Cardiac muscle cell (in vitro differentiated cells and primary cell): ENCODE results near the gene CRYBB1. TPM values are rescaled to one million over a fixed set of nuclear protein-coding genes. Genes with fewer than 3 reads are reported as not detected.
A peak's percentile ranks its signal among the peaks of the same experiment; 100 is the strongest.

Source experiments
- DNase-seq, 2 donors: peaks; one replicate each; pipeline versions ENCODE4 v3.0.0 to v3.0.0-alpha.2; 2010 to 2017; ENCODE audit warnings: low read depth in 1 of 2, low spot score in 1 of 2
- H3K27ac ChIP-seq: fragments of 200-600 bp; sonication (generic); 2 replicates; pipeline ENCODE4 v1.5.1; 2016
- H3K27me3 ChIP-seq: fragments of 200-600 bp; sonication (generic); 2 replicates; pipeline ENCODE4 v1.6.0; 2016; ENCODE audit warnings: control low read depth
- H3K36me3 ChIP-seq: fragments of 200-600 bp; sonication (generic); 2 replicates; pipeline ENCODE4 v1.5.1; 2016; ENCODE audit warnings: control low read depth
- H3K4me1 ChIP-seq: fragments of 200-600 bp; sonication (generic); 2 replicates; pipeline ENCODE4 v1.8.1; 2017; ENCODE audit warnings: low read depth, mild to moderate bottlenecking, mixed run types
- H3K4me3 ChIP-seq: fragments of 200-600 bp; sonication (generic); 2 replicates; pipeline ENCODE4 v1.5.1; 2016; ENCODE audit warnings: mild to moderate bottlenecking
- H3K9me3 ChIP-seq: fragments of 200-600 bp; sonication (generic); 2 replicates; pipeline ENCODE4 v1.5.1; 2017; ENCODE audit warnings: low read depth, mild to moderate bottlenecking, control low read depth
- polyA plus RNA-seq: library from polyadenylated mRNA; unstranded; fragments of >200 nt; fragmentation: Nextera tagmentation; extraction: Ambion mirVana; gene quantifications from 2 replicates; pipeline ENCODE4 v1.2.1, GENCODE V29; 2016
- total RNA-seq: library from RNA; depleted of rRNA; stranded (reverse); fragments of >200 nt; gene quantifications from 2 replicates; pipeline ENCODE4 v1.2.3, GENCODE V29; 2016
- TF ChIP-seq, protein P1 (sequence below): IDR thresholded peaks from 2 replicates; pipeline ENCODE4 v1.5.1; 2012; ENCODE audit warnings: low read depth, mild to moderate bottlenecking, low read length

Gene CRYBB1
- total and polyA plus RNA-seq, 2 experiments from 2014 or later: not detected

DNA sequence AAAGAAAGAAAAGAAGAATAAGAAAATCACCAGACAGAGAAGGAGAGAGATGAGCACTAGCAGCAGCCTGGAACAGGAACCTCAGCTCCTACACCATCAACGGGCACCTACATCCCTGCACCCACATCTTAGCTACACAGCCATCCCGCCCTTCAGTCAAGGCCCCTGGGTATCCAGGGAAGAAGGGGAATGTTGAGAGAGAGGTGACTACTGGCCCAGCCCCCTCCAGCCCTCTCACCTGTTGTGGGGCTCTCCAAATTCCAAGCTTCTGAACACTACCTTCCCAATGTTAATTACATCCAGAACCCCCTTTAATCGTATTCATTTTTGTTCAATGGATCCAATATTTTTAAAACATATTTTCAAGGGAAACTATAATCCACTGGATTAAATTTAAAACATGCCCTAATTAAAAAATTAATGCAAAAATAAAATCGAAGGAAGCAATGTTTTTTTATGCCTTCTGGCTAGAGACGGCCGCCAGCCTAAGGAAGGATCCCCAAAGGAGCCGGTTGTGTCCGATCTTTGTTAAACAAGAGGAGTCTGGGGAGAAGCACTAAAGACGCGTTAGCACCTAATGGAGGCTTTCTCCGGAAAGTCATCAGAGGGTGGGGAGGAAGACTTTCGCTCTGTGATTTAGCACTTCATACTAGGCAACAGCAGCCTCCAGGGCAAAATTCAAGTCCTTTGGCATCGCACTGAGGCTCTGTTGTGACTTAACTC, 37.4 kb downstream of the CRYBB1 start:
- no peak overlapping the region for H3K27ac ChIP-seq
- peaks cover 15% of the 10 kb centered on the region for H3K4me1 ChIP-seq
- H3K27me3 ChIP-seq: no peaks in the 10 kb centered on the region
- H3K36me3 ChIP-seq: no peaks in the 10 kb centered on the region
- TF ChIP-seq, protein P1, sequence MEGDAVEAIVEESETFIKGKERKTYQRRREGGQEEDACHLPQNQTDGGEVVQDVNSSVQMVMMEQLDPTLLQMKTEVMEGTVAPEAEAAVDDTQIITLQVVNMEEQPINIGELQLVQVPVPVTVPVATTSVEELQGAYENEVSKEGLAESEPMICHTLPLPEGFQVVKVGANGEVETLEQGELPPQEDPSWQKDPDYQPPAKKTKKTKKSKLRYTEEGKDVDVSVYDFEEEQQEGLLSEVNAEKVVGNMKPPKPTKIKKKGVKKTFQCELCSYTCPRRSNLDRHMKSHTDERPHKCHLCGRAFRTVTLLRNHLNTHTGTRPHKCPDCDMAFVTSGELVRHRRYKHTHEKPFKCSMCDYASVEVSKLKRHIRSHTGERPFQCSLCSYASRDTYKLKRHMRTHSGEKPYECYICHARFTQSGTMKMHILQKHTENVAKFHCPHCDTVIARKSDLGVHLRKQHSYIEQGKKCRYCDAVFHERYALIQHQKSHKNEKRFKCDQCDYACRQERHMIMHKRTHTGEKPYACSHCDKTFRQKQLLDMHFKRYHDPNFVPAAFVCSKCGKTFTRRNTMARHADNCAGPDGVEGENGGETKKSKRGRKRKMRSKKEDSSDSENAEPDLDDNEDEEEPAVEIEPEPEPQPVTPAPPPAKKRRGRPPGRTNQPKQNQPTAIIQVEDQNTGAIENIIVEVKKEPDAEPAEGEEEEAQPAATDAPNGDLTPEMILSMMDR: no peak
- H3K4me3 ChIP-seq: no peak overlapping the region
- DNase-seq: no peak
- no peaks in the 10 kb centered on the region for H3K9me3 ChIP-seq

DNA sequence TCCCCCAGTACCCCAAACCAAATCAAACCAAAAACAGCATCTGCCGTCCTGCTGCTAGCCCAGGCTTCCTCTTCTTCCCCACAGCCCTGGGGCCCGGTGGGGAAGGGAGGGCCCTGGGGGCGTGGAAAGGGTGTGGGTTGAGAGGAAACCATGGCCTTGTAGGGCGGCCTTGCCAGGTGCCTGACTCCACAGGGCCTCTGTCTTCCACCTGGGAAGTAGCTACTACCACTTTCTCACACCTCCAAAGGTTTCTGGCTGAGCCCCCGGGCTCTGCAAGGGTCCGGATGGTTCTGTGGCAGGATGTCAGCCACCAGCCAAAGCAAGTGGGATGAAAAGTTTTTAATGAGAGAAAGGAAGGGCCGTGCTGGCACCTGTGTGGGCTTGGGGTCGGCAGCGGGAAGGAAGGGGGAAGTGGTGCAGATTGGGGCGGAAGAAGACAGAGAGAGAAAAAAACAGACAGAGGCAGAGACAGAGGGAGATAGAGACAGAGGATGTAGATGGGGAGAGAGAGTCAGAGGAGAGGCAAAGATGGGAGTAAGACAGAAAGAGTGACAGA, 38.4 kb downstream of the CRYBB1 start:
- H3K4me1 ChIP-seq: peaks cover 15% of the 10 kb centered on the region
- no peak for DNase-seq
- TF ChIP-seq, protein P1: no peak
- no peaks in the 10 kb centered on the region for H3K27me3 ChIP-seq
- no peaks in the 10 kb centered on the region for H3K36me3 ChIP-seq
- H3K9me3 ChIP-seq: no peaks in the 10 kb centered on the region
- no peak overlapping the region for H3K4me3 ChIP-seq
- peak overlapping the region; percentile 53 for H3K27ac ChIP-seq

DNA sequence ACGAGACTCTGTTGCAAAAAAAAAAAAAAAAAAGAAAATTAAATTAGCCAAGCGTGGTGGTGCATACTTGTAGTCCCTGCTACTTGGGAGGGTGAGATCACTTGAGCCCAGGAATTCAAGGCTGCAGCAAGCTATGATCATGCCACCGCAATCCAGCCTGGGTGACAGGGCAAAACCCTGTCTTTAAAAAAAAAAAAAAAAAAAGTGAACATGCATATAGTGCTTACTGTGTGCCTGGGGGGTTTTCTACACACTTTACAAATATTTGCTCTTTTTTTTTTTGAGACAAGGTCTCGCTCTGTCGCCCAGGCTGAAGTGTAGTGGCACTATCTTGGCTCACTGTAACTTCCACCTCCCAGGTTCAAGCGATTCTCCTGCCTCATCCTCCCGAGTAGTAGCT, 40.7 kb downstream of the CRYBB1 start:
- no peak overlapping the region for H3K27ac ChIP-seq
- peaks cover 15% of the 10 kb centered on the region for H3K4me1 ChIP-seq
- H3K36me3 ChIP-seq: no peaks in the 10 kb centered on the region
- H3K27me3 ChIP-seq: no peaks in the 10 kb centered on the region
- no peak for DNase-seq
- TF ChIP-seq, protein P1: no peak
- H3K4me3 ChIP-seq: no peak overlapping the region
- H3K9me3 ChIP-seq: no peaks in the 10 kb centered on the region

DNA sequence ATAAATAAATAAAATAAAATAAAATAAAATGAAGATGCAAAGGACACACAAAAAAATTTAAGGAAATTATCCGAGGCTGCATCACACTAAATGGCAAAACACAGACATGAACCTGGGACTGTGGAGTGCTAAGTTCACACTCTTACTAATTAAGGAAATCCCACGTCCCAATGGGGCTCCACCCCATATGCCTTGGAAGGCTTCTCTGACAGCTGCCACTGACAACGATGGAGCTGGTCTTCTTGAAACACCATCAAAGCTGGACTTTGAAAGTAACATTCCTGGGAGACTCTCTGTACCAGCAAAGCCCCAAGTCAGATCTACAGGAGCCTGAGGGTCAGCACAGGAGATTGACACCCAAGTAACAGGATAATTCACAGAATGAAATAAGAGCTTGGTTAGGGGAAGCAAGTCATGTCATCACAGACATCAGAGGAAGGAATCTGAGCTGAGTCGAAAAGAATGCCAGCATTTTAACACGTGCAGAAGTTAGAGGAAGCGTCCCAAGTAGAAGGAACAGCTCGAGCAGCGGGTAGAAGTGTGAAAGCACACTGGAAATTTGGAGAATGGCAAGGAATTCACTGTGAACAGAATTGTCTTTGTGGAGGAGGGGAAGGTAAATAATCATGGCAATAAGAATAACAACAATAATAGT, 41.7 kb downstream of the CRYBB1 start:
- TF ChIP-seq, protein P1: no peak
- no peaks in the 10 kb centered on the region for H3K27me3 ChIP-seq
- H3K4me1 ChIP-seq: peaks cover 15% of the 10 kb centered on the region
- no peak overlapping the region for H3K4me3 ChIP-seq
- no peaks in the 10 kb centered on the region for H3K36me3 ChIP-seq
- no peaks in the 10 kb centered on the region for H3K9me3 ChIP-seq
- H3K27ac ChIP-seq: peak overlapping the region; percentile 47
- no peak for DNase-seq

DNA sequence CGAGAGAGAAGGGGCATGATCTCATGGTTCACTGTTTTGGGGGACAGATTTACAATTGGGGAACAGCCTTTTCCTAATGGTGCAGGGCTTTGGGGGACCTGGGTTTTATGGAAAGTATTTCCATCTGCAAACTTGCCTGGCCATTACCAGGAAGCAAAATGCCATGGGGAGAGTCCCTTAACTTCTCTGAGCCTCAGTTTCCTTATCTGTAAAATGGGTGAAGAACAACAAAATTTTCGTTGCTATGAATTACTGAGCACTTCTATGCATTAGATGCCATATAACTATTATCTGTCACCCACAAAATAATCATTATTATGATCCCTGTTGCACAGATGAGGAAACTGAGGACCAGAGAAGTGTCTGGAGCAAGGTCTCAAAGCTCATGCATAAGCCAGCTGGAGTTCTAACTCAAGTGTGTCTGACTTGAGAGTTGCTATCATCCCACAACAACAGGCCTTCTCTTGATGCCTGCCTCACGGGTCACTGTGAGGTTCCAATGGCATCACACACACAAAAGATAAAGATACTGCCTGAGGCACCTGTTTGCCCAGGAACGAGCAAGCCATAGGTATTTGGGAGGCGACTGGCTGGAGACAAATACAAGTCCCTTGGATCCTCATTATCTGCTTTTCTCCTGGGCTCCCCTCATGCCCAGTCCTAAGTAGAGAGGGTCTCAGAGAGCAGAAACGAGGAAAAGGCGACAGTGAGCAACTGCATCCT, 43.7 kb downstream of the CRYBB1 start:
- no peak for DNase-seq
- H3K4me3 ChIP-seq: no peak overlapping the region
- TF ChIP-seq, protein P1: no peak
- H3K9me3 ChIP-seq: no peaks in the 10 kb centered on the region
- H3K36me3 ChIP-seq: no peaks in the 10 kb centered on the region
- H3K27ac ChIP-seq: no peak overlapping the region
- H3K4me1 ChIP-seq: peaks cover 3% of the 10 kb centered on the region
- no peaks in the 10 kb centered on the region for H3K27me3 ChIP-seq
